Dedifferentiated amniotic fluid mesenchymal stem cell (primary cell): Measurements from ENCODE around the gene SYF2.
"Not testable (repeated sequence)": the region's sequence is repeated elsewhere in the genome, so short reads cannot be mapped to it uniquely, and the experiment has no call there.

ENCODE experiments used
- DNase-seq: peaks from one replicate; pipeline ENCODE4 v3.0.0-alpha.2; 2016; ENCODE audit errors: extremely low spot score

Gene SYF2

DNA sequence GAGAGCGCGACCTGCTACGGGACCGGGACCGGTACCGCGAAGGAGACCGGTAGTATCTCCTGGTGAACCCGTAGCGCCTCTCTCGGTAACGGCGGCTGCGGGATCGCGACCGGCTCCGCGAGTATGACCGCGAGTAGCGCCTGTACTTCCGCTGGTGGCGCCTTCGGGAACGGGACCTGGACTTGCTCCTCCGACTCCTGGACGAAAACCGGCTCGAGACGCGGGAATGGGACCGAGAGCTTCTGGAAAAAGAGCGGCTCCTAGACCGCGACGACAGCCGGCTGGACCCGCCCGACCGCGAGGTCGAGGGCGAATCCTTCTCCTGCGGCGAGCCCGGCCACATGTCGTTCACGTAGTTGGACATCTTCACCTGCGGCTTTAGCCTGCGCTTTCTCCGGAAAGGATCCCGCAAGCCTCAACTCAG is 14.3 kb upstream of the SYF2 start:
- DNase-seq, result peak; percentile 15

- DNase-seq, result no peak
These were observed 13.7 kb upstream of the SYF2 start for GRCh38 chr1:25245809-25246599.

DNA sequence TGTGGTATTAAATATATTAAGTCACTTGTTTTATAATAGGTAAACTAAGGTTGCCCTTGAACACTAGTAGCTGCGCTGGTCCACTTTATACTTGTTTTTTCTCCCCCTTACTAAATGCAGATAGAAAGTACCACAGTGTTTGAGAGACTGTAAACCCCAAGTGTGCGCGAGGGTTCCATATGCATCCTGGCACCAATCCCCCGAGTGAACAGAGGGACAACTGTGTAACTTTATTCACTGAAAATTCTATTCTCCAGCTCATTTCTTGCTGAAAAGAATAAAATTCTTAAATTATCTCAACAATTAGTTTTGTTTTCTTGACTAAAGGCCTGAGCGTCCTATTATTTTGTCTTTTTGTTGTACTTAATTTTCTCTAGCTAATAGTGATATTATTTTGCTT is 13.1 kb upstream of the SYF2 start:
- no peak for DNase-seq

DNA sequence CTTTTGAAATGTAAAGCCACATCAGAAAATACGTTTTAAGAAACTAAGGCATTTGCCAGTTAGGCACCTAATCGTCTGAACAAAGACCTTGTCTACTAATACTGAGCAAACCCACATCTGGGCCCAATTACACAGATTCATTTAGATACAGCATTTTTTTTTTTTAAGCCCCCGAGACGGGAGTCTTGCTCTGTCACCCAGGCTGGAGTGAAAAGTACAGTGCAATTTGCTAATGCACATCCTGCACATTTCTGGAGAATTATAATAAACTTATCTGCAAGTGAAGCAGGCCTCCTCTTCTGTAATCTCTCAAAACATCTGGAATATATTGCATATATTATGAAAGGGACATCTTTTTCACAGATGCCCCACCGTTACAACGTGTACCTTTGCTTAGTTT is 11.6 kb upstream of the SYF2 start:
- DNase-seq, result no peak

DNA sequence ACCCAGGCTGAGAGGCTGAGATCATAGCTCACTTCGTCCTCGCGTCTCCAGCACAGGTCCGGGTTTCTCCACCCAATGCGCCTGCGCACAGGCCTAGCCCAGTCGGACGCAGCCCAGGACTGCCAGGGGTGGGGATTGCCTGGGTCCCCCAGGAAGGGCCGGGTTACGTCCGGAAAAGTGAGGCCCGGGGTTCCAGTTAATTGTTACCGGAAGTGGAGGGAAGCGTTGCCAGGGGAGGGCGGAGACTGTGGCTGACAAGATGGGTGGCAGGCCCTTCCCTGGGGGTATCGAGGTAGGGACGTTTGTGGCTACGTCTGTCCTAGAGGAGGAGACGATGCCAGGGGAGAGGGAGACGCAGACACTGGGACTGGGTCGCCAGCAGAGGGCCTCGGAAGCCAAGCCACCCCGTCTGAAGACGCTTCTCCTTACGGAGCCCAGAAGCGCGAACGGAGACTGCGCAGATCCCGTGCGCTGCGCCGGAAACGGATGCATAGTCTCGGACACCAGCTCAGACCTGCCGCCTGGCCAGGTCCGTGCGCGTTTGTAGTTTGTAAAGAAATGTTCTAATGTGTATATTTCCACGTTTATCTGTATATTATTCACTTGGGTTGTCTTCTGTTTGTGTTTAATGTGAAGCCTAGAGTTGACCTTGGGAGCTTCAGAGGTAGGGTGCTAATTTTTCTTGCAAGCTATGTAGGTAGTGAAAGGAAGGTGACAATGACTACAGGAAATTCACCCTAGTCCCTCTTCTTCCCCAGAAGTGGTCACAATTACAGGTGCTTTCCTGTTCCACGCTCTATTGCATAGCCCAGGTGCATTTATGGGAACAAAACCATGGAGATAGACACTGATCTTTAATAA is 7.6 kb upstream of the SYF2 start:
- DNase-seq, result peak; percentile 77

GRCh38 chr1:25238046-25238445 is 5.7 kb upstream of the SYF2 start:
- DNase-seq, result no peak

GRCh38 chr1:25236261-25236660 is 4.0 kb upstream of the SYF2 start:
- DNase-seq, result not testable (repeated sequence)

- DNase-seq, result not testable (repeated sequence)
These were observed 3.1 kb upstream of the SYF2 start for GRCh38 chr1:25235411-25235810.

GRCh38 chr1:25232866-25233784 is 823 bp upstream of the SYF2 start:
- peak; percentile 68 for DNase-seq

DNA sequence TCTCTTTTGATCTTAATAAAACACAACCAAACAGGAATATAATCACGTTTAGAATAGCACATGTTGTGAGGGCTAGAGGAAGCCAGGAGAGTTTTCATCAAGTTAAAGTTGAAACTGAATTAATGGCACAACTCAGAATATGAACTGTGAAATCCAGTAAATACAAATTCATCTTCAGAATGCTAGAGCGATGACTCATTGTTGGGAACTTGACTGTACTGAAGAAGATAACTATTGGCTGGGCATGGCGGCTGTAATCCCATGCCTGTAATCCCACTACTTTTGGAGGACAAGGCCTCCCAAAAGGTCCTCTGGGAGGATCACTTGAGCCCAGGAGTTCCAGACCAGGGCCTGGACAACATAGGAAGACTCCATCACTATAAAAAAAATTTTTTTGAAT is 8.8 kb downstream of the SYF2 start:
- DNase-seq, result no peak

GRCh38 chr1:25222606-25223005 is 9.7 kb downstream of the SYF2 start:
- no peak for DNase-seq

DNA sequence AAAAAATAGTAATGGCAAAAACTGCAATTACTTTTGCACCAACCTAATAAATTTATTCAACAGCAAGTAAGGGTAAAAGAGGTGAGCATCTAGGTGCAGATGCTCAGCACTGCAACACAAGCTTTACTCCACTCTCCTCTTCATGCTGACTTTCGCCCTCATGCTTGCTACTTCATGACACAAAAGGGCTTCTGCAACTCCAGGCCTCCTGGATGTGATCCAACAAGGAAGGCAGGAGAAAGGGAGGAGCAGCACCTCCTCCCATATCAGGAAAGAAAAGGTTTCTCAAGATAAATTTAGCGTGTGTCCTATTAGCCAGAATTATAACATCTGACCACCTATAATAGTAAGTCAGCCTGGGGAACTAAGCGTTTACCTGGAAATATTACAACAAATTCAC is 11.6 kb downstream of the SYF2 start:
- DNase-seq, result no peak

GRCh38 chr1:25219661-25220251 is 12.5 kb downstream of the SYF2 start:
- no peak for DNase-seq

DNA sequence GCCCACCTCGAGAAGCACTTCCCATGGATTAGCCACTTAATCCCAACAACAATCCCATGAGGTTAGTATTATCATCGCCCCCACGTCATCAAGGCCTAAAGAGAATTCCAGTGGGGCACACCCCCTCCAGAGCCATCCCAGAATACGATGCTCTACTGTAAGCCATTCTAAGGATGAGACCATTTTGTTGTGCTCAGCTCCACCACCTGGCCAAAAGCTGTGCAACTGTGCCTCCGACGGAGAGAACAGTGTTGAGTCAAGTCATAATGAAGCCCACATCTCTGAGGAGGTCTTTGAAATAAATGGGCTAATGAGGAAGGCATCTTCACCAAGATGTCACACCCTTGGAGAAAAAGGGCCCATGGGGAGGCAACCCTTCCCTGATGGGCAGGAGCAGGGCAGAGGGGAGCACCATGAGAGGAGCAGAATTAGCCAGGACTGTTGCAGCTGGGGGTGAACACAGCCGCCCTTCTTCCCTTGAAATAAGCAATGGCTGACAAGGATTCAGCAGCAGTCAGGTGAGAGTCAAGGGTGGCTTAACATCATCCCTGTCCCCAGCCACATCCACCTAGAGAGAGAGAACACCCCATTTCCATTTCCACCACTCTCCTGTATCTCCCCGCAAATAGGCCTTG is 14.6 kb downstream of the SYF2 start:
- DNase-seq, result no peak

GRCh38 chr1:25217015-25217414 is 15.3 kb downstream of the SYF2 start:
- DNase-seq, result no peak

GRCh38 chr1:25216123-25216522 is 16.2 kb downstream of the SYF2 start:
- DNase-seq, result no peak

DNA sequence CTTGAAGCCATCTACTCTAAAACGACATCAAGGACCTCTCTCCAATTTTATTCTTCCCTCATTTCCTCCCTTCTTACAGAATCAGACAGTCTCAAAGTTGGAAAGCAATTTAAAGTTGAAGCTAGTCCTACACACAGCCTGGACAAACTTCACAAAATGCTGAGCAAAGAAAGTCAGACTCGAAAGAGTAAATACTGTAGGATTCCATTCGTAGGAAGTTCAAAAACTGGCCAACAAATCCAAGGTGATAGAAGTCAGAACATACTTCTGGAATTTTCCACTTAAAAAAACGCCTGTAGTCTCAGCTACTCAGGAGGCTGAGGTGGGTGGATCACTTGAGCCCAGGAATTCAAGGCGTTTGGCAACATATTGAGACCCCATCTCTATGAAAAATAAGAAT is 19.6 kb downstream of the SYF2 start:
- DNase-seq, result no peak

- DNase-seq, result no peak
These were observed 21.6 kb downstream of the SYF2 start for GRCh38 chr1:25210728-25211127.

DNA sequence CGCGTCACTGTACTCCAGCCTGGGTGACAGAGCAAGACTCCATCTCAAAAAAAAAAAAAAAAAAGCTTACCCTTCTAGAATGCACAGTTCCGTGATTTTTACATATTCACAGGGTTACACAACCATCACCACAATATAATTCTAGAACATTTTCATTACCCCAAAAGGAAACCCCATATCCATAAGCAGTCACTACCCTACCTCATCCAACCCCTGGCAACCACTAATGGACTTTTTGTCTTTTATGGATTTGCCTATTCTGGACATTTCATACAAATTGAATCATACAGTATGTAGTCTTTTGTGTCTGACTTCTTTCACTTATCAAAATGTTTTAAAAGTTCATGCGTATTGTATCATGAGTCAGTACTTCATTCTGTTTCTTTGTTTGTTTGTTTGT is 22.8 kb downstream of the SYF2 start:
- no peak for DNase-seq

DNA sequence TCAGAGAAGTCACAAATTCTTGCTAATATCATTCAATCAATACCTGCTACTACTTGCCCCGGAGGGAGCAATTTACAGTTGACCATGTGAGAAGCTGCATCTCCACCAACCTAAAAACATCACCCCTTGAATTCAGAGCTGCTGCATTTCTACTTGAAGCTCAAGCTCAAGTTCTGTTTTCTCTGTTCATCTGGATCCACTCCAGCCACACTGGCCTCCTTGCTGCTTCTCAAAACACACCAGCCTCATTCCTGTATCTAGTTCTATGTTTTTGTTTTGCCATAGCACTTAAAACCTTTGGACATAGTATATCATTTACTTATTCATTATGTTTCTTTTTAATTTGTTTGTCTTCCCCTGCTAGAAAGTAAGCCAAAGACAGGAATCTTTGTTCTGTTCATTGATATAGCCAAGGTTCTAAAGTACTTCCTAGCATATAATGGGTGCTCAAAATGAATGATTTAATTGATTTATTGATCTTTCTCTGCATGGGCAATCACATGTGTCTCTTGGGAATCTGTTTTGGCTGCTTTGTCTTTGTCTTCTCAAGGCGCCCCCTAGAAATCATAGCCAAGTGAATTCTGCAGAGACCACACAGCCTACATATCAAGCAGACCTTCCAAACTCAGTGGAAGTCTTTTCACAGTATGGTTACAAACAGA is 23.6 kb downstream of the SYF2 start:
- DNase-seq, result no peak

- no peak for DNase-seq
These were observed 24.2 kb downstream of the SYF2 start for GRCh38 chr1:25208092-25208491.
